H1 (cell line): ENCODE measurements around the gene CABP5.

Experiments used
- CTCF ChIP-seq, 3 experiments: IDR thresholded peaks; 1 replicate in 2 of 3; 2 replicates in 1 of 3; pipeline versions ENCODE4 v1.5.1 to v1.6.1; 2011; ENCODE audit warnings: low read length in 3 of 3, mild to moderate bottlenecking in 3 of 3, inconsistent platforms in 2 of 3, low read depth in 1 of 3, moderate library complexity in 1 of 3; ENCODE audit not compliant: insufficient read depth in 1 of 3; ENCODE audit errors: control extremely low read depth in 1 of 3
- EGR1 ChIP-seq: IDR thresholded peaks from 2 replicates; pipeline ENCODE4 v1.6.1; 2011; ENCODE audit warnings: low read depth, low read length, borderline replicate concordance
- EZH2 ChIP-seq: fragments of 200-600 bp; sonication (generic); IDR thresholded peaks from 2 replicates; pipeline ENCODE4 v1.7.1; 2012; ENCODE audit warnings: low read depth, mild to moderate bottlenecking, moderate library complexity, low read length, inconsistent platforms; ENCODE audit not compliant: severe bottlenecking
- HDAC6 ChIP-seq: IDR thresholded peaks from one replicate; pipeline ENCODE4 v1.7.1; 2012; ENCODE audit warnings: low read depth, mild to moderate bottlenecking, inconsistent platforms, low read length, moderate library complexity
- JUN ChIP-seq: IDR thresholded peaks from 2 replicates; pipeline ENCODE4 v1.6.1; 2011; ENCODE audit warnings: low read depth, mild to moderate bottlenecking, improper control_type of control experiment, low read length
- MAX ChIP-seq: IDR thresholded peaks from 2 replicates; pipeline ENCODE4 v1.6.1; 2012; ENCODE audit warnings: inconsistent platforms
- POLR2AphosphoS5 ChIP-seq: IDR thresholded peaks from 2 replicates; pipeline ENCODE4 v1.6.1; 2011; ENCODE audit warnings: low read depth, low read length
- POU5F1 ChIP-seq: IDR thresholded peaks from 2 replicates; pipeline ENCODE4 v1.6.1; 2011; ENCODE audit warnings: low read depth, mild to moderate bottlenecking, low read length, moderate library complexity
- RAD21 ChIP-seq, 2 experiments: IDR thresholded peaks in 1 of 2; conservative IDR thresholded peaks in 1 of 2; 2 replicates each; pipeline ENCODE4 v1.6.1; 2011; ENCODE audit warnings: low read depth in 2 of 2, low read length in 2 of 2, improper control_type of control experiment in 1 of 2, inconsistent platforms in 1 of 2, mild to moderate bottlenecking in 1 of 2, moderate library complexity in 1 of 2

GRCh38 chr19:48041877-48042580 lies 1.9 kb downstream of the CABP5 start:
- TF ChIP-seq POLR2AphosphoS5 = no peak
- no peak for TF ChIP-seq JUN
- no peak for TF ChIP-seq CTCF (IDR thresholded peaks at IDR 0.05; ENCODE audit: control extremely low read depth in 1 of 3, insufficient read depth in 1 of 3, low read depth in 1 of 3, low read length in 3 of 3)
- TF ChIP-seq HDAC6 = no peak
- no peak for TF ChIP-seq RAD21 (IDR thresholded peaks at IDR 0.05 in 1 of 2, conservative IDR thresholded peaks at IDR 0.05 in 1 of 2; ENCODE audit: low read depth in 2 of 2, low read length in 2 of 2)
- TF ChIP-seq EZH2 = no peak
- TF ChIP-seq POU5F1 = no peak
- TF ChIP-seq EGR1 = no peak
- TF ChIP-seq MAX = no peak
